Measurements from ENCODE around the gene NOB1. TPM values are rescaled to one million over a fixed set of nuclear protein-coding genes. Genes with fewer than 3 reads are reported as not detected.

The NOB1 gene
- polyA plus RNA-seq, 1 experiment = 73.1 TPM

- no peak for TF ChIP-seq CTCF (IDR thresholded peaks at IDR 0.05; ENCODE audit: insufficient read depth, low read depth, low read length)
- no peaks in the 10 kb centered on the region for H3K27me3 ChIP-seq (ENCODE audit: control insufficient read depth, insufficient read depth, low read length)
- no peak for DNase-seq (ENCODE audit: low read depth)
- ChIA-PET POLR2A (no interaction called here), CTCF (interaction anchor here (1.4 to 1.6 kb wide), 2 partner anchors 316 to 328 kb away, joined by 4 to 6 read pairs; no protein-coding TSS in a partner anchor)
- peaks cover 27% of the 10 kb centered on the region for H3K36me3 ChIP-seq (ENCODE audit: control insufficient read depth, insufficient read depth, low read length)
- no peak overlapping the region for H3K4me3 ChIP-seq (ENCODE audit: low read depth, low read length)
These were observed 42.4 kb downstream of the NOB1 start for GRCh38 chr16:69712277-69712676.

- ChIA-PET CTCF (interaction anchor here (0.9 to 3.4 kb wide), 7 partner anchors 8 to 327 kb away, joined by 3 to 29 read pairs (median 4); partner anchors contain the start of gene NOB1), POLR2A (no interaction called here)
- DNase-seq (ENCODE audit: low read depth) = peak; percentile 17
- H3K27me3 ChIP-seq (ENCODE audit: control insufficient read depth, insufficient read depth, low read length) = no peaks in the 10 kb centered on the region
- H3K36me3 ChIP-seq (ENCODE audit: control insufficient read depth, insufficient read depth, low read length) = peaks cover 21% of the 10 kb centered on the region
- no peak for TF ChIP-seq CTCF (IDR thresholded peaks at IDR 0.05; ENCODE audit: insufficient read depth, low read depth, low read length)
- H3K4me3 ChIP-seq (ENCODE audit: low read depth, low read length) = no peak overlapping the region
These were observed 43.5 kb downstream of the NOB1 start for GRCh38 chr16:69711115-69711740.

GRCh38 chr16:69709456-69710084 is 45.2 kb downstream of the NOB1 start:
- CTCF ChIA-PET = interaction anchor here (0.8 to 3.4 kb wide), 11 partner anchors 10 to 313 kb away, joined by 3 to 29 read pairs (median 3); partner anchors contain the start of genes NOB1 and NQO1
- DNase-seq (ENCODE audit: low read depth) = peak; percentile 25
- Histone ChIP-seq H3K36me3 (ENCODE audit: control insufficient read depth, insufficient read depth, low read length) (peaks cover 16% of the 10 kb centered on the region), H3K27me3 (ENCODE audit: control insufficient read depth, insufficient read depth, low read length) (no peaks in the 10 kb centered on the region), H3K4me3 (ENCODE audit: low read depth, low read length) (no peak overlapping the region)
- TF ChIP-seq CTCF (IDR thresholded peaks at IDR 0.05; ENCODE audit: insufficient read depth, low read depth, low read length) = peak; percentile 53
- POLR2A ChIA-PET = no interaction called here

GRCh38 chr16:69707920-69708683 is 46.6 kb downstream of the NOB1 start:
- ChIA-PET POLR2A (interaction anchor here (0.7 kb wide), 1 partner anchor 325 kb away, joined by 5 read pairs; no protein-coding TSS in a partner anchor), CTCF (interaction anchor here (1.2 to 3.4 kb wide), 5 partner anchors 8 to 311 kb away, joined by 5 to 29 read pairs (median 7); partner anchors contain the start of genes NOB1 and NQO1)
- no peak for TF ChIP-seq CTCF (IDR thresholded peaks at IDR 0.05; ENCODE audit: insufficient read depth, low read depth, low read length)
- no peaks in the 10 kb centered on the region for H3K27me3 ChIP-seq (ENCODE audit: control insufficient read depth, insufficient read depth, low read length)
- peaks cover 15% of the 10 kb centered on the region for H3K36me3 ChIP-seq (ENCODE audit: control insufficient read depth, insufficient read depth, low read length)
- DNase-seq (ENCODE audit: low read depth) = no peak
- H3K4me3 ChIP-seq (ENCODE audit: low read depth, low read length) = no peak overlapping the region

- CTCF ChIA-PET = interaction anchor here (1.0 to 1.8 kb wide), 3 partner anchors 19 to 311 kb away, joined by 3 to 6 read pairs (median 6); partner anchors contain the start of genes NOB1 and NQO1
- TF ChIP-seq CTCF (IDR thresholded peaks at IDR 0.05; ENCODE audit: insufficient read depth, low read depth, low read length) = no peak
These were observed 47.8 kb downstream of the NOB1 start for GRCh38 chr16:69706975-69707340.

More at GRCh38 chr16:69706975-69707340, 47.8 kb downstream of the NOB1 start:
- POLR2A ChIA-PET = no interaction called here
- Histone ChIP-seq H3K36me3 (ENCODE audit: control insufficient read depth, insufficient read depth, low read length) (peaks cover 12% of the 10 kb centered on the region), H3K4me3 (ENCODE audit: low read depth, low read length) (no peak overlapping the region), H3K27me3 (ENCODE audit: control insufficient read depth, insufficient read depth, low read length) (no peaks in the 10 kb centered on the region)
- no peak for DNase-seq (ENCODE audit: low read depth)

Data from BJ (cell line).